ENCODE results near the gene GDAP1L1.
"Not testable (repeated sequence)": the region's sequence is repeated elsewhere in the genome, so short reads cannot be mapped to it uniquely, and the experiment has no call there.

Gene GDAP1L1

GRCh38 chr20:44219791-44220190 is 27.3 kb upstream of the GDAP1L1 start:
- DNase-seq (ENCODE audit: low read depth in 3 of 3) = no peak

- DNase-seq (ENCODE audit: low read depth in 3 of 3) = no peak
These were observed 25.6 kb upstream of the GDAP1L1 start for GRCh38 chr20:44221368-44221954.

- DNase-seq (ENCODE audit: low read depth in 3 of 3) = no peak
These were observed 25.1 kb upstream of the GDAP1L1 start for GRCh38 chr20:44222027-44222426.

GRCh38 chr20:44222633-44223368 is 24.3 kb upstream of the GDAP1L1 start:
- no peak for DNase-seq (ENCODE audit: low read depth in 3 of 3)

GRCh38 chr20:44223721-44224120 is 23.4 kb upstream of the GDAP1L1 start:
- no peak for DNase-seq (ENCODE audit: low read depth in 3 of 3)

- DNase-seq (ENCODE audit: low read depth in 3 of 3) = no peak
These were observed 22.5 kb upstream of the GDAP1L1 start for GRCh38 chr20:44224637-44225036.

- no peak for DNase-seq (ENCODE audit: low read depth in 3 of 3)
These were observed 18.4 kb upstream of the GDAP1L1 start for GRCh38 chr20:44228465-44229258.

GRCh38 chr20:44231193-44231592 is 15.9 kb upstream of the GDAP1L1 start:
- no peak for DNase-seq (ENCODE audit: low read depth in 3 of 3)

- no peak for DNase-seq (ENCODE audit: low read depth in 3 of 3)
These were observed 15.2 kb upstream of the GDAP1L1 start for GRCh38 chr20:44231713-44232468.

GRCh38 chr20:44232469-44232856 is 14.6 kb upstream of the GDAP1L1 start:
- not testable (repeated sequence) for DNase-seq (ENCODE audit: low read depth in 3 of 3)

GRCh38 chr20:44233436-44234016 is 13.6 kb upstream of the GDAP1L1 start:
- DNase-seq (ENCODE audit: low read depth in 3 of 3) = no peak

- no peak for DNase-seq (ENCODE audit: low read depth in 3 of 3)
These were observed 12.4 kb upstream of the GDAP1L1 start for GRCh38 chr20:44234566-44235317.

GRCh38 chr20:44235702-44236101 is 11.4 kb upstream of the GDAP1L1 start:
- DNase-seq (ENCODE audit: low read depth in 3 of 3) = no peak

- not testable (repeated sequence) for DNase-seq (ENCODE audit: low read depth in 3 of 3)
These were observed 10.3 kb upstream of the GDAP1L1 start for GRCh38 chr20:44236840-44237239.

GRCh38 chr20:44241796-44242195 is 5.3 kb upstream of the GDAP1L1 start:
- DNase-seq (ENCODE audit: low read depth in 3 of 3) = no peak

GRCh38 chr20:44245977-44246376 is 1.1 kb upstream of the GDAP1L1 start:
- no peak for DNase-seq (ENCODE audit: low read depth in 3 of 3)

- no peak for DNase-seq (ENCODE audit: low read depth in 3 of 3)
These were observed 690 bp downstream of the GDAP1L1 start for GRCh38 chr20:44247586-44248409.

- no peak for DNase-seq (ENCODE audit: low read depth in 3 of 3)
These were observed 1.3 kb downstream of the GDAP1L1 start for GRCh38 chr20:44248410-44248759.

- no peak for DNase-seq (ENCODE audit: low read depth in 3 of 3)
These were observed 4.2 kb downstream of the GDAP1L1 start for GRCh38 chr20:44251284-44251683.

- DNase-seq (ENCODE audit: low read depth in 3 of 3) = no peak
These were observed 6.4 kb downstream of the GDAP1L1 start for GRCh38 chr20:44253528-44253927.

All from stimulated activated CD4-positive, alpha-beta T cell treated with anti-CD3 and anti-CD28 coated beads, TNF-alpha, amount 100 ng/mL, for 4 hours (primary cell).